HepG2 (cell line): Measurements from ENCODE around the gene LSMEM2. TPM values are rescaled to one million over a fixed set of nuclear protein-coding genes. Genes with fewer than 3 reads are reported as not detected.

Source experiments
- BORCS8-MEF2B ChIP-seq: sonication (generic); formaldehyde crosslinking; IDR thresholded peaks from 2 replicates; pipeline ENCODE4 v1.8.0; 2022; ENCODE audit warnings: mild to moderate bottlenecking, missing genetic modification reagents
- KLF12 ChIP-seq: sonication (generic); formaldehyde crosslinking; IDR thresholded peaks from 2 replicates; pipeline ENCODE4 v1.4.0; 2020; ENCODE audit warnings: missing genetic modification reagents, borderline replicate concordance
- NFE2L1 ChIP-seq: sonication (generic); formaldehyde crosslinking; IDR thresholded peaks from 2 replicates; pipeline ENCODE4 v1.4.0; 2020; ENCODE audit warnings: missing genetic modification reagents, mild to moderate bottlenecking, borderline replicate concordance
- NR2C2 ChIP-seq: sonication (generic); formaldehyde crosslinking; IDR thresholded peaks from 2 replicates; pipeline ENCODE4 v1.4.0; 2020; ENCODE audit warnings: missing genetic modification reagents, mild to moderate bottlenecking, moderate library complexity, borderline replicate concordance
- PATZ1 ChIP-seq: sonication (generic); formaldehyde crosslinking; IDR thresholded peaks from 2 replicates; pipeline ENCODE4 v1.4.0; 2020; ENCODE audit warnings: missing genetic modification reagents
- SMAD1 ChIP-seq: sonication (generic); formaldehyde crosslinking; IDR thresholded peaks from 2 replicates; pipeline ENCODE4 v1.4.0; 2020; ENCODE audit warnings: missing genetic modification reagents, low read depth, mild to moderate bottlenecking, borderline replicate concordance
- USF2 ChIP-seq, 2 experiments: sonication (generic) in 1 of 2; formaldehyde crosslinking in 1 of 2; IDR thresholded peaks; 2 replicates each; pipeline versions ENCODE4 v1.5.1 to v1.6.1; 2011 to 2020; ENCODE audit warnings: borderline replicate concordance in 1 of 2, low read depth in 1 of 2, low read length in 1 of 2, mild to moderate bottlenecking in 1 of 2, missing genetic modification reagents in 1 of 2, moderate library complexity in 1 of 2
- polyA plus RNA-seq, 8 experiments: library from polyadenylated mRNA; depleted of rRNA in 3 of 8; stranded (reverse) in 7 of 8; unstranded in 1 of 8; fragments of >200 nt; fragmentation: Illumina TruSeq in 4 of 8; extraction: Trizol in 4 of 8; gene quantifications; 2 replicates each; pipeline versions ENCODE4 v1.2.1 to v1.2.3, GENCODE V29; 2011 to 2016; ENCODE audit warnings: low read depth in 4 of 8, missing spikeins in 1 of 8, mixed read lengths in 1 of 8; ENCODE audit not compliant: insufficient read depth in 1 of 8
- total RNA-seq, 5 experiments: library from RNA; depleted of rRNA; stranded (reverse); fragments of >200 nt; fragmentation: Illumina TruSeq; extraction: Trizol; gene quantifications; 2 replicates each; pipeline ENCODE4 v1.2.3, GENCODE V29; 2016; ENCODE audit warnings: low read depth in 1 of 5
- TF ChIP-seq, protein P1 (sequence below): sonication (generic); formaldehyde crosslinking; conservative IDR thresholded peaks from 2 replicates; pipeline ENCODE4 v1.4.0; 2020; ENCODE audit warnings: mild to moderate bottlenecking, missing genetic modification reagents, moderate library complexity
- TF ChIP-seq, protein P2 (sequence below): sonication (generic); formaldehyde crosslinking; IDR thresholded peaks from 2 replicates; pipeline ENCODE4 v1.4.0; 2020; ENCODE audit warnings: missing genetic modification reagents, mild to moderate bottlenecking, borderline replicate concordance
- TF ChIP-seq, protein P3 (sequence below): sonication (generic); formaldehyde crosslinking; IDR thresholded peaks from 2 replicates; pipeline ENCODE4 v1.4.0; 2020; ENCODE audit warnings: missing genetic modification reagents, borderline replicate concordance
- TF ChIP-seq, protein P4 (sequence below): IDR thresholded peaks from 2 replicates; pipeline ENCODE4 v1.6.1; 2016; ENCODE audit warnings: missing compliant biosample characterization, missing genetic modification reagents, borderline replicate concordance

Gene LSMEM2
- total and polyA plus RNA-seq, 2 of the 13 experiments (the other 11 are each of a cell fraction or from before 2014, with no cell fraction given): 0.07 to 0.41 TPM

DNA sequence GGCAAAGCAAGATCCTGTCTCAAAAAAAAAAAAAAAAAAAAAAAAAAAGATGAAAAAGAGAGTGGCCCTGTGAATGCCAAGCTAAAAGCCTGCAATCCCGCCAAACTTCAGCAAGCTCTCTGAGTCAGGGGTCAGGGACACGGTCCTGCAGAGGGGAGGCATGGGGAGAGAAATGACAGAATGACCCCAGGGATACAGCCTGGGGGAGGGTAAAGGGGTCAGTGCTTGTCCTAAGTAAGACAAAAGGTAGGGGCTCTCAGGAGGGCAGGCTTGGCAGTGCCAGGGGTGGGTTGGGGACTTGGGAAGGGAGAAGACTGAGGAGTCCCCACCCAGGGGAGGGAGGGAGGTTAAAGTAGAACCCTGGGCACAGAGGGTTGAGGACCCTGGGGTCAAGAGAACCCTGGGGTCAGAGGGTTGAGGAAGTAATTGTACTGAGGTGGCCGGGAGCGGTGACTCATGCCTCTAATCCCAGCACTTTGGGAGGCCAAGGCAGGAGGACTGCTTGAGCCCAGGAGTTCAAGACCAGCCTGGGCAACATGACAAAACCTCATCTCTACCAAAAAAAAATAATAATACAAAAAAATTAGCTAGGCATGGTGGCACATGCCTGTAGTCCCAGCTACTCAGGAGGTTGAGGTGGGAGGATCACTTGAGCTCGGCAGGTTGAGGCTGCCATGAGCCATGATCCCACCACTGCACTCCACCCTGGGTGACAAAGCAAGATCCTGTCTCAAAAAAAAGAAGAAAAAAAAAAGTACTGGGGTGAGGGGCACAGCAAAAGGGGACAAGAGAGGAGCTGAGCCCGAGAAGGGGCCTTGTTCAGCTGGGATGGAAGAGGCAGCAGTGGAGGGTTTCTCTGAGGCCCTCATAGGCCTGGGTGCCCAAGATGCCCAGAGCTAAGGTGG is 15.2 kb upstream of the LSMEM2 start (continued):
- TF ChIP-seq USF2 (IDR thresholded peaks at IDR 0.05; ENCODE audit: low read depth, low read length) (no peak), USF2 (CRISPR knock-in tag; IDR thresholded peaks at IDR 0.05; ENCODE audit: borderline replicate concordance) (no peak), NFE2L1 (CRISPR knock-in tag) (no peak), BORCS8-MEF2B (CRISPR knock-in tag) (no peak), KLF12 (CRISPR knock-in tag) (no peak), SMAD1 (no peak), NR2C2 (peak; percentile 62), PATZ1 (CRISPR knock-in tag) (peak; percentile 75)
- TF ChIP-seq, protein P1, sequence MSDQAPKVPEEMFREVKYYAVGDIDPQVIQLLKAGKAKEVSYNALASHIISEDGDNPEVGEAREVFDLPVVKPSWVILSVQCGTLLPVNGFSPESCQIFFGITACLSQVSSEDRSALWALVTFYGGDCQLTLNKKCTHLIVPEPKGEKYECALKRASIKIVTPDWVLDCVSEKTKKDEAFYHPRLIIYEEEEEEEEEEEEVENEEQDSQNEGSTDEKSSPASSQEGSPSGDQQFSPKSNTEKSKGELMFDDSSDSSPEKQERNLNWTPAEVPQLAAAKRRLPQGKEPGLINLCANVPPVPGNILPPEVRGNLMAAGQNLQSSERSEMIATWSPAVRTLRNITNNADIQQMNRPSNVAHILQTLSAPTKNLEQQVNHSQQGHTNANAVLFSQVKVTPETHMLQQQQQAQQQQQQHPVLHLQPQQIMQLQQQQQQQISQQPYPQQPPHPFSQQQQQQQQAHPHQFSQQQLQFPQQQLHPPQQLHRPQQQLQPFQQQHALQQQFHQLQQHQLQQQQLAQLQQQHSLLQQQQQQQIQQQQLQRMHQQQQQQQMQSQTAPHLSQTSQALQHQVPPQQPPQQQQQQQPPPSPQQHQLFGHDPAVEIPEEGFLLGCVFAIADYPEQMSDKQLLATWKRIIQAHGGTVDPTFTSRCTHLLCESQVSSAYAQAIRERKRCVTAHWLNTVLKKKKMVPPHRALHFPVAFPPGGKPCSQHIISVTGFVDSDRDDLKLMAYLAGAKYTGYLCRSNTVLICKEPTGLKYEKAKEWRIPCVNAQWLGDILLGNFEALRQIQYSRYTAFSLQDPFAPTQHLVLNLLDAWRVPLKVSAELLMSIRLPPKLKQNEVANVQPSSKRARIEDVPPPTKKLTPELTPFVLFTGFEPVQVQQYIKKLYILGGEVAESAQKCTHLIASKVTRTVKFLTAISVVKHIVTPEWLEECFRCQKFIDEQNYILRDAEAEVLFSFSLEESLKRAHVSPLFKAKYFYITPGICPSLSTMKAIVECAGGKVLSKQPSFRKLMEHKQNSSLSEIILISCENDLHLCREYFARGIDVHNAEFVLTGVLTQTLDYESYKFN: peak; percentile 43; the same call in 1 of the 2 replicates
- TF ChIP-seq, protein P2, sequence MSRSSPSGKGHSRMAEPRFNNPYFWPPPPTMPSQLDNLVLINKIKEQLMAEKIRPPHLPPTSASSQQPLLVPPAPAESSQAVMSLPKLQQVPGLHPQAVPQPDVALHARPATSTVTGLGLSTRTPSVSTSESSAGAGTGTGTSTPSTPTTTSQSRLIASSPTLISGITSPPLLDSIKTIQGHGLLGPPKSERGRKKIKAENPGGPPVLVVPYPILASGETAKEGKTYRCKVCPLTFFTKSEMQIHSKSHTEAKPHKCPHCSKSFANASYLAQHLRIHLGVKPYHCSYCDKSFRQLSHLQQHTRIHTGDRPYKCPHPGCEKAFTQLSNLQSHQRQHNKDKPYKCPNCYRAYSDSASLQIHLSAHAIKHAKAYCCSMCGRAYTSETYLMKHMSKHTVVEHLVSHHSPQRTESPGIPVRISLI (CRISPR knock-in tag): peak; percentile 65; the same call in 1 of the 2 replicates
- TF ChIP-seq, protein P3, sequence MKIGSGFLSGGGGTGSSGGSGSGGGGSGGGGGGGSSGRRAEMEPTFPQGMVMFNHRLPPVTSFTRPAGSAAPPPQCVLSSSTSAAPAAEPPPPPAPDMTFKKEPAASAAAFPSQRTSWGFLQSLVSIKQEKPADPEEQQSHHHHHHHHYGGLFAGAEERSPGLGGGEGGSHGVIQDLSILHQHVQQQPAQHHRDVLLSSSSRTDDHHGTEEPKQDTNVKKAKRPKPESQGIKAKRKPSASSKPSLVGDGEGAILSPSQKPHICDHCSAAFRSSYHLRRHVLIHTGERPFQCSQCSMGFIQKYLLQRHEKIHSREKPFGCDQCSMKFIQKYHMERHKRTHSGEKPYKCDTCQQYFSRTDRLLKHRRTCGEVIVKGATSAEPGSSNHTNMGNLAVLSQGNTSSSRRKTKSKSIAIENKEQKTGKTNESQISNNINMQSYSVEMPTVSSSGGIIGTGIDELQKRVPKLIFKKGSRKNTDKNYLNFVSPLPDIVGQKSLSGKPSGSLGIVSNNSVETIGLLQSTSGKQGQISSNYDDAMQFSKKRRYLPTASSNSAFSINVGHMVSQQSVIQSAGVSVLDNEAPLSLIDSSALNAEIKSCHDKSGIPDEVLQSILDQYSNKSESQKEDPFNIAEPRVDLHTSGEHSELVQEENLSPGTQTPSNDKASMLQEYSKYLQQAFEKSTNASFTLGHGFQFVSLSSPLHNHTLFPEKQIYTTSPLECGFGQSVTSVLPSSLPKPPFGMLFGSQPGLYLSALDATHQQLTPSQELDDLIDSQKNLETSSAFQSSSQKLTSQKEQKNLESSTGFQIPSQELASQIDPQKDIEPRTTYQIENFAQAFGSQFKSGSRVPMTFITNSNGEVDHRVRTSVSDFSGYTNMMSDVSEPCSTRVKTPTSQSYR (CRISPR knock-in tag): peak; percentile 49; the same call in 1 of the 2 replicates
- TF ChIP-seq, protein P4, sequence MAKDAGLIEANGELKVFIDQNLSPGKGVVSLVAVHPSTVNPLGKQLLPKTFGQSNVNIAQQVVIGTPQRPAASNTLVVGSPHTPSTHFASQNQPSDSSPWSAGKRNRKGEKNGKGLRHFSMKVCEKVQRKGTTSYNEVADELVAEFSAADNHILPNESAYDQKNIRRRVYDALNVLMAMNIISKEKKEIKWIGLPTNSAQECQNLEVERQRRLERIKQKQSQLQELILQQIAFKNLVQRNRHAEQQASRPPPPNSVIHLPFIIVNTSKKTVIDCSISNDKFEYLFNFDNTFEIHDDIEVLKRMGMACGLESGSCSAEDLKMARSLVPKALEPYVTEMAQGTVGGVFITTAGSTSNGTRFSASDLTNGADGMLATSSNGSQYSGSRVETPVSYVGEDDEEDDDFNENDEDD (CRISPR knock-in tag): peak; percentile 40; the same call in 1 of the 2 replicates
